Measurements from ENCODE around the gene DPP8. TPM values are rescaled to one million over a fixed set of nuclear protein-coding genes. Genes with fewer than 3 reads are reported as not detected.
A peak's percentile ranks its signal among the peaks of the same experiment; 100 is the strongest.
"Not testable (repeated sequence)": the region's sequence is repeated elsewhere in the genome, so short reads cannot be mapped to it uniquely, and the experiment has no call there.

DPP8 gene
- 10 to 100 TPM; 28.7 to 35.3 (median 33.8) TPM for total RNA-seq
- polyA plus RNA-seq, result 9.1 TPM
- long read RNA-seq, donor 1, transcript DPP8-201 (20 exons, 3,139 nt), result major isoform, 28 of 58 reads
- long read RNA-seq, donor 1, partial matches to known transcripts, result 6 of 58 reads
- long read RNA-seq, donor 1, other reads (novel, unspliced or antisense), result 24 of 58 reads
- long read RNA-seq, donor 2, transcript DPP8-201 (20 exons, 3,139 nt), result major isoform, 9 of 20 reads
- long read RNA-seq, donor 2, partial matches to known transcripts, result 2 of 20 reads
- long read RNA-seq, donor 2, other reads (novel, unspliced or antisense), result 8 of 20 reads
- long read RNA-seq, donor 3, transcript DPP8-201 (20 exons, 3,139 nt), result major isoform, 58 of 115 reads
- long read RNA-seq, donor 3, partial matches to known transcripts, result 12 of 115 reads
- long read RNA-seq, donor 3, other reads (novel, unspliced or antisense), result 44 of 115 reads
- long read RNA-seq, donor 4, transcript DPP8-201 (20 exons, 3,139 nt), result major isoform, 11 of 28 reads
- long read RNA-seq, donor 4, partial matches to known transcripts, result 3 of 28 reads
- long read RNA-seq, donor 4, other reads (novel, unspliced or antisense), result 13 of 28 reads

DNA sequence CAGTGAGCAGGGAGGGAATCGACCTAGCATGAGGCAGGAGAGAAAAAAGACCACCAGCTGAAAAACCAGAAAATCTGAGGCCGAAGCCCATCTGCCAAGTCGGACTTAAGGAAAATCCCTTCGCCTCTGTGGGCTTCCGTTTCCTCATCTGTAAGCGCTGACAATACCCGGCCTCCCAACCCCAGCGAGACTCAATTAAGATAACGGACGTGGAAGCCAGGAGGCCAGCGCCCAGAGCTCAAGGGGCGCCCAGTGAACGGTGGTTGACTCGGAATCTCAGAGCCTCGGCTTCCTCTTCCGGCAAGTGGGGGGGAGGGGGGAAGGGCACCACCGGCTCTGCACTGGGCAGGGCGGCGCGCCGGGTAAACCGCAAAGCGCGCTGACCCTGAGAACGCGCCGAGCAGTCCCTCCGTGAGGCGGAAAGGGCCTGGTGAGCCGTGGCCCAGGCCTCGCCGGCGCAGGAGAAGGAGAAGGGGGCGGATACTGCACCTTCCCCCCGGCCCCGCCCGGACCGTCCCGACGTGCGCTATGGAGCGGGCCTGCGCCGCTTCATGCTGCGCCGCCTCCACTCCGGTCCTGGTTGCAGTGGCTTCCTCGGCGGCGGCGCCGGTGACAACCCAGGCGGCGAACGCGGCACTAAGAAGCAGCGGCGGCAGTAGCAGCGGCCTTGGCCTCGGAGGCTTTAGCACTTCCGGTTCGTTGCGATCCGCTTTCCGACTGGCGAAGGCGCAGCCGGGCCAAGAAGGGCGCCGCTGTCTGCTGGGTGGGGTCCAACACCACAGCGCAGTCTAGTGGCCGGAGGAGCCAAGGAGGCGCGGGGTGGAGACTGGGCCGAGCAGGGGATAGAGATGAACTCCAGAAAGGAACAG is at the start of gene DPP8:
DPP8 (minus strand) TSS at position 693 of the 869 bp plus-strand sequence. CDS start 5,136 bp downstream, outside the sequence.
- H3K27me3 ChIP-seq (ENCODE audit: control insufficient read depth, insufficient read depth), result no peaks in the 10 kb centered on the region
- H3K9me3 ChIP-seq (ENCODE audit: control insufficient read depth, low read length), result no peaks in the 10 kb centered on the region
- under 1% methylated on average over 75 of the region's 75 CpGs for WGBS
- intact Hi-C loops (cut with DNase I), result no loop called here
- H3K4me1 ChIP-seq (ENCODE audit: control insufficient read depth, insufficient read depth, low read length), result peaks cover 4% of the 10 kb centered on the region
- peak; percentile 94 to 97 (median 97) for DNase-seq
- ATAC-seq, result peak; percentile 97 to 98
- peak within 1 kb of the TSS; percentile 90 for H3K4me3 ChIP-seq (ENCODE audit: low read length)
- H3K27ac ChIP-seq (ENCODE audit: low read length), result peak within 1 kb of the TSS; percentile 95

DNA sequence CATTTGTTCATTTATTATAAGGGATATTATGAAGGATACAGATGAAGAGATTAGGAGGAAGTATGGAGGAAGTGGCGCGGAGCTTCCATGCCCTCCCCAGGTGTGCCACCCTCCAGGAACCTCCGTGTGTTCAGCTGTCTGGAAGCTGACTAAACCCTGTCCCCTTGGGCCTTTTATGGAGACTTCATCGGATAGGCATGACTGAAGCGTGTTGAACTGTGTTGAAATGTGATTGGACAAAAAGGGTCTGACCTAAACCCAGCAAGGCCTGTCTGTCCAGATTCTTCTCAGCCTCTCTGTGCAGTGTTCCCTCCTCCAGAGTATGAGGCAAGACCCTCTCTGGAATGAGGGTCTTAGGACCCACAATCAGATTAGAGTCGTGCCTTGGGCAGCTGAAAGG is 44.4 kb upstream of the DPP8 start:
- H3K27ac ChIP-seq (ENCODE audit: low read length), result no peak overlapping the region
- no peak overlapping the region for H3K4me3 ChIP-seq (ENCODE audit: low read length)
- no peaks in the 10 kb centered on the region for H3K4me1 ChIP-seq (ENCODE audit: control insufficient read depth, insufficient read depth, low read length)
- DNase-seq (no peak), ATAC-seq (no peak)
- WGBS, result 95% methylated on average over 6 of the region's 6 CpGs
- intact Hi-C loops (cut with DNase I), result no loop called here
- no peaks in the 10 kb centered on the region for H3K27me3 ChIP-seq (ENCODE audit: control insufficient read depth, insufficient read depth)
- no peaks in the 10 kb centered on the region for H3K9me3 ChIP-seq (ENCODE audit: control insufficient read depth, low read length)

GRCh38 chr15:65559941-65560340 is 42.5 kb upstream of the DPP8 start:
- DNase-seq (no peak), ATAC-seq (no peak)
- Histone ChIP-seq H3K27me3 (ENCODE audit: control insufficient read depth, insufficient read depth) (no peaks in the 10 kb centered on the region), H3K4me3 (ENCODE audit: low read length) (no peak overlapping the region), H3K4me1 (ENCODE audit: control insufficient read depth, insufficient read depth, low read length) (no peaks in the 10 kb centered on the region), H3K27ac (ENCODE audit: low read length) (no peak overlapping the region), H3K9me3 (ENCODE audit: control insufficient read depth, low read length) (no peaks in the 10 kb centered on the region)
- intact Hi-C loops (cut with DNase I), result no loop called here

DNA sequence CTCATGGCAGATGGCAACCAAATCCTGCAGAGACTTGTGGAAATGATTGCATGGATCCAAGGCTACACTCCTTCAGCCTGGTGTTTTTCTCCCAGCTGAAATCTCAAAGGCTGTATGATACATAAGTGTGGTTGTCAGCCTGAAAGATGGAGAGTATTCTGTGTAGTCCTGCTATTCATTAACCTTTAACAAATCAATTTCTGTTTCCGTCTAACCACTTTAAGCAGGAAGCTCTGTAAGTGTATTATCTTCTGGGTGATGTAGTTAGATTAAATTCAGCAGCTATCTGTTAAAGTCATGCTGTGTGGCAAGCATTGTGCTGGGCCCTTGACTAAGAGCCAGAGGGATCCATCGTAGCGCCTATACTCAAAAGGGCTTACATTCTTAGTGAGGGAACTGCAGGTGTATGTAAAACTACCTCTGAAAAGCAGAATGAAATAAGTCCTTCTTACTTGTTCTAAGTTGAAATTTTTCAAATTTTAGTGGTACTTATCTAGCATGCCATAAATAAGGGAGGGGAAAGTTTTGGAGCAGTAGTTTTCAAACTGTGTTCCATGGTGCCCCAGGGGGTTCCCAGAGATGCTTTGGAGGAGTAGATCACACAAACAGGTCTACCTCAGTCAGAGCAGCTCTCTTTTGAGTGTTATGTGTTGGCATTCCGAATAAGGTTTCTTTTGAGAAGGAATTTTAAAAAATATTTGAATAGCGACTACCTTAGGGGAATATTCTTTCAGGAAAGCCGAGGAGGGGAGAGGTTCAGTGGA is 41.7 kb upstream of the DPP8 start:
- intact Hi-C loops (cut with DNase I), result no loop called here
- WGBS, result 95% methylated on average over 6 of the region's 6 CpGs
- no peaks in the 10 kb centered on the region for H3K27me3 ChIP-seq (ENCODE audit: control insufficient read depth, insufficient read depth)
- H3K4me3 ChIP-seq (ENCODE audit: low read length), result no peak overlapping the region
- DNase-seq (no peak), ATAC-seq (no peak)
- no peak overlapping the region for H3K27ac ChIP-seq (ENCODE audit: low read length)
- no peaks in the 10 kb centered on the region for H3K9me3 ChIP-seq (ENCODE audit: control insufficient read depth, low read length)
- no peaks in the 10 kb centered on the region for H3K4me1 ChIP-seq (ENCODE audit: control insufficient read depth, insufficient read depth, low read length)

DNA sequence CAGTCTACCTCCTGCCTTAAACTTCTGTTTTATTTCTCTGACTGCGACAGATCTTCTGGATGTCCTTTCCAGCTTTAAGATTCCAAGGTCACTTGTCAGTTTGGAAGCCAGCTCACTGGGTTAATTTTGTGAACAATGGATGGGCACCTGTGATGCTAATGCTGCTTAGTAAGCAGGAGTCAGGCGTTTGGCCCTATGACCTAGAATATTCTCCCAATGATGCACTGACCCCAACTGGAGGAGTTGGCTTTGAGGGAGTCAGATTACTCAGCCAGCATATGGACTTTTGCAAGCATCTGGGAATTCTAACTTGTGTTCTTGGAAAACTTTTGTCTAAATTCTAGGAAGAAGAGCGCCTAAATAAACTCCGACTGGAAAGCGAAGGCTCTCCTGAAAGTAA is 40.8 kb upstream of the DPP8 start:
- DNase-seq (no peak), ATAC-seq (no peak)
- whole genome bisulfite sequencing, result 89% methylated on average over 5 of the region's 5 CpGs
- no peak overlapping the region for H3K27ac ChIP-seq (ENCODE audit: low read length)
- intact Hi-C loops (cut with DNase I), result no loop called here
- no peaks in the 10 kb centered on the region for H3K27me3 ChIP-seq (ENCODE audit: control insufficient read depth, insufficient read depth)
- H3K9me3 ChIP-seq (ENCODE audit: control insufficient read depth, low read length), result no peaks in the 10 kb centered on the region
- no peaks in the 10 kb centered on the region for H3K4me1 ChIP-seq (ENCODE audit: control insufficient read depth, insufficient read depth, low read length)
- no peak overlapping the region for H3K4me3 ChIP-seq (ENCODE audit: low read length)

DNA sequence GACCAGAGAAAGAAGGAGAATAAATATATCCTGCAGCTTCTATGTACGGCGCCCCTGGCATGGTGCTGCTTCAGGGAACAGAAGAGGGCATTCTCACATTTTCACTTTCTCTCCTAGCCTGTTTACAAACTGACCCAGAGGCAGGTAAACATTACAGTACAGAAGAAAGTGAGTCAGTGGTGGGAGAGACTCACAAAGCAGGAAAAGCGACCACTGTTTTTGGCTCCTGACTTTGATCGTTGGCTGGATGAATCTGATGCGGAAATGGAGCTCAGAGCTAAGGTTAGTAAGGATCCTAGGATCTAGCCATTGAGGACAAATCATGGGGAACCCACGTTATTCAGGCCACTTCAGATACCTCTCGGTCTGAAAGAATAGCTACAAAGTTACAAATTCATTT is 39.1 kb upstream of the DPP8 start:
- H3K27ac ChIP-seq (ENCODE audit: low read length), result no peak overlapping the region
- H3K9me3 ChIP-seq (ENCODE audit: control insufficient read depth, low read length), result no peaks in the 10 kb centered on the region
- WGBS, result 96% methylated on average over 7 of the region's 7 CpGs
- no peaks in the 10 kb centered on the region for H3K27me3 ChIP-seq (ENCODE audit: control insufficient read depth, insufficient read depth)
- H3K4me1 ChIP-seq (ENCODE audit: control insufficient read depth, insufficient read depth, low read length), result no peaks in the 10 kb centered on the region
- intact Hi-C loops (cut with DNase I), result no loop called here
- no peak overlapping the region for H3K4me3 ChIP-seq (ENCODE audit: low read length)
- ATAC-seq (no peak), DNase-seq (no peak)

DNA sequence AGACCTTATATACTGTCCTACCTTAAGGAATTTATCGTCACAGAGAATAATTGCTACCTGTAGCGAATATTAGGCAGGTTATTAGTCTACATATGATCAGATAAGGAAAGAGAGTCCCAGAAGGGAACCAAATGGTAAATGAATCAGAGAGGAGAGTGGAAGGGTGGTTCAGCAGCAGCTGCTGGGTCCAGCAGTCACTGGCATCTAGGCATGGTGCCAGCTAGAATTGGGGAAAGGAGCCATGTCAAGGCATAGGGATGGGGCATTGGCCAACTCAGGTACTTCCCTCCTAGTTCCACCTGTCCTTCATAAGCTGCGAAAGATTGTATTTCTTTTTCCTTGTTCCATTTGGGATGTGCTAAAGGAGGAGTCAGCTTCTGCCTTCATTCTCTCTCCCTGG is 36.2 kb upstream of the DPP8 start:
- H3K27me3 ChIP-seq (ENCODE audit: control insufficient read depth, insufficient read depth), result no peaks in the 10 kb centered on the region
- H3K4me1 ChIP-seq (ENCODE audit: control insufficient read depth, insufficient read depth, low read length), result no peaks in the 10 kb centered on the region
- H3K9me3 ChIP-seq (ENCODE audit: control insufficient read depth, low read length), result no peaks in the 10 kb centered on the region
- no peak for ATAC-seq
- H3K27ac ChIP-seq (ENCODE audit: low read length), result no peak overlapping the region
- intact Hi-C loops (cut with DNase I), result no loop called here
- H3K4me3 ChIP-seq (ENCODE audit: low read length), result no peak overlapping the region
- no peak for DNase-seq
- WGBS, result 97% methylated on average over 3 of the region's 3 CpGs

DNA sequence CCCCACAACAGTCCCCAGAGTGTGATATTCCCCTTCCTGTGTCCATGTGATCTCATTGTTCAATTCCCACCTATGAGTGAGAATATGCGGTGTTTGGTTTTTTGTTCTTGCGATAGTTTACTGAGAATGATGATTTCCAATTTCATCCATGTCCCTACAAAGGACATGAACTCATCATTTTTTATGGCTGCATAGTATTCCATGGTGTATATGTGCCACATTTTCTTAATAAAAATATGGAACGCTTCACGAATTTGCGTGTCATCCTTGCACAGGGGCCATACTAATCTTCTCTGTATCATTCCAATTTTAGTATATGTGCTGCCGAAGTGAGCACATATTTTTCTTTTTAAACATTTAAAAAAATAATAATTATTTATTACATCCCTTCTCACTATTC is 35.4 kb upstream of the DPP8 start:
- not testable (repeated sequence) for ATAC-seq

GRCh38 chr15:65551183-65551582 is 33.7 kb upstream of the DPP8 start:
- WGBS, result 64% methylated on average over 2 of the region's 2 CpGs
- no peaks in the 10 kb centered on the region for H3K4me1 ChIP-seq (ENCODE audit: control insufficient read depth, insufficient read depth, low read length)
- no peak overlapping the region for H3K27ac ChIP-seq (ENCODE audit: low read length)
- ATAC-seq (no peak), DNase-seq (no peak)
- no peak overlapping the region for H3K4me3 ChIP-seq (ENCODE audit: low read length)
- H3K9me3 ChIP-seq (ENCODE audit: control insufficient read depth, low read length), result no peaks in the 10 kb centered on the region
- H3K27me3 ChIP-seq (ENCODE audit: control insufficient read depth, insufficient read depth), result no peaks in the 10 kb centered on the region
- intact Hi-C loops (cut with DNase I), result no loop called here

More for the DNA sequence above, 35.4 kb upstream of the DPP8 start:
- H3K4me1 ChIP-seq (ENCODE audit: control insufficient read depth, insufficient read depth, low read length); DNase-seq; H3K27me3 ChIP-seq (ENCODE audit: control insufficient read depth, insufficient read depth); H3K9me3 ChIP-seq (ENCODE audit: control insufficient read depth, low read length); H3K4me3 ChIP-seq (ENCODE audit: low read length); intact Hi-C loops (cut with DNase I); H3K27ac ChIP-seq (ENCODE audit: low read length): not testable (repeated sequence)
- 98% methylated on average over 4 of the region's 6 CpGs for WGBS

DNA sequence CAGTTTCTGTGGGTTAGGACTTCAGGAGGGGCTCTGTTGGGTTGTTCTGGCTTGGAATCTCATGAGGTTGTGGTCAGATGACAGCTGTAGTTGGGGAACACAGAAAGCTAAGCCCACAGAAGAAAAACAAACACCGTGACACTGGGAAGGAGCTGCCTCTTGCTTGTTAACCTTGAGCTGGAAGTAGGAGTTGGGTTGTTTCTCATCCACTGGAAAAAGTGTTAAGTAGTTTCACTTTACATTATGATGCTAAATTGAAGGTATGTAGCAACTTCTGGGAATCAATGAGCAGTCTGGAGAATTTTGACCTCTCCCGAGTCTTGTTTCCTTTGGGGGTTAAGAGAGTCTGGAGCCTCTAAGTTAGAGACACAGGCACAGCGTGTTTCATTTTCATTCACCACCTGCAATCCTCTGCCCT is 33.2 kb upstream of the DPP8 start:
- Histone ChIP-seq H3K27me3 (ENCODE audit: control insufficient read depth, insufficient read depth) (no peaks in the 10 kb centered on the region), H3K27ac (ENCODE audit: low read length) (no peak overlapping the region), H3K9me3 (ENCODE audit: control insufficient read depth, low read length) (no peaks in the 10 kb centered on the region), H3K4me3 (ENCODE audit: low read length) (no peak overlapping the region), H3K4me1 (ENCODE audit: control insufficient read depth, insufficient read depth, low read length) (no peaks in the 10 kb centered on the region)
- ATAC-seq, result no peak
- WGBS, result 81% methylated on average over 3 of the region's 3 CpGs
- intact Hi-C loops (cut with DNase I), result no loop called here
- no peak for DNase-seq

Measured in right cardiac atrium (tissue), 5 donors.